Caco-2 (cell line): ENCODE measurements around the gene NBAS. TPM values are rescaled to one million over a fixed set of nuclear protein-coding genes. Genes with fewer than 3 reads are reported as not detected.

Experiments
- BruUV-seq: library from RNA; stranded (reverse); fragments of 400-500 nt; replicated peaks from 2 replicates; lab custom pipeline; 2021; lab: Mats Ljungman, UMichigan
- CTCF ChIA-PET: fragments of 300-600 bp; sonication (Branson Sonifier 250); formaldehyde crosslinking; loops from one replicate; lab custom pipeline; 2022; ENCODE audit warnings: antibody characterized with exemption; lab: Charles Lee
- POLR2A ChIA-PET: fragments of 300-600 bp; sonication (Branson Sonifier 250); formaldehyde crosslinking; loops from one replicate; lab custom pipeline; 2022; ENCODE audit warnings: antibody characterized with exemption; lab: Charles Lee
- DNase-seq, 2 experiments: peaks; one replicate each; pipeline versions ENCODE4 v3.0.0 to v3.0.0-alpha.2; 2020 to 2022
- H3K27me3 ChIP-seq: replicated peaks from 2 replicates; pipeline ENCODE4 v1.6.0; 2011; ENCODE audit warnings: low read length; ENCODE audit not compliant: control insufficient read depth, insufficient read depth
- H3K36me3 ChIP-seq: 2 replicates; pipeline ENCODE4 v1.5.1; 2011; ENCODE audit warnings: low read length; ENCODE audit not compliant: control insufficient read depth, insufficient read depth
- H3K4me1 ChIP-seq: fragments of 250-450 bp; sonication (Bioruptor Pico); 2 replicates; pipeline ENCODE4 v1.5.1; 2020; ENCODE audit warnings: mild to moderate bottlenecking
- H3K4me3 ChIP-seq: 2 replicates; pipeline ENCODE4 v1.5.1; 2011; ENCODE audit warnings: low read depth, mild to moderate bottlenecking, control low read depth, low read length
- H3K9me3 ChIP-seq: fragments of 250-450 bp; sonication (Bioruptor Pico); 2 replicates; pipeline ENCODE4 v1.5.1; 2020; ENCODE audit warnings: mild to moderate bottlenecking, moderate library complexity
- H3K27ac Mint-ChIP-seq: one replicate; pipeline ENCODE4 v1.8.0; 2022; ENCODE audit warnings: mixed read lengths; ENCODE audit not compliant: unreplicated experiment
- H3K27me3 Mint-ChIP-seq: one replicate; pipeline ENCODE4 v1.8.0; 2022; ENCODE audit warnings: mixed read lengths; ENCODE audit not compliant: insufficient read depth, unreplicated experiment
- H3K36me3 Mint-ChIP-seq: one replicate; pipeline ENCODE4 v1.8.0; 2022; ENCODE audit warnings: mild to moderate bottlenecking, mixed read lengths; ENCODE audit not compliant: insufficient read depth, unreplicated experiment
- H3K4me1 Mint-ChIP-seq: one replicate; pipeline ENCODE4 v1.8.0; 2022; ENCODE audit warnings: low read depth, mixed read lengths; ENCODE audit not compliant: unreplicated experiment
- H3K4me3 Mint-ChIP-seq: one replicate; pipeline ENCODE4 v1.8.0; 2022; ENCODE audit warnings: mild to moderate bottlenecking, moderate library complexity, mixed read lengths; ENCODE audit not compliant: unreplicated experiment
- H3K9me3 Mint-ChIP-seq: one replicate; pipeline ENCODE4 v1.8.0; 2022; ENCODE audit warnings: mixed read lengths; ENCODE audit not compliant: unreplicated experiment
- CTCF ChIP-seq, 2 experiments: fragments of 200-600 bp in 1 of 2; IDR thresholded peaks; 1 replicate in 1 of 2; 2 replicates in 1 of 2; pipeline versions ENCODE4 v1.5.1 to v1.8.0; 2011 to 2022; ENCODE audit warnings: antibody characterized with exemption in 1 of 2, control low read depth in 1 of 2, inconsistent platforms in 1 of 2, low read depth in 1 of 2, low read length in 1 of 2, mild to moderate bottlenecking in 1 of 2, moderate library complexity in 1 of 2; ENCODE audit not compliant: insufficient read depth in 1 of 2, severe bottlenecking in 1 of 2, unreplicated experiment in 1 of 2
- intact Hi-C: fragments of 100-400 bp; cut with micrococcal nuclease; formaldehyde crosslinking; loops from one replicate; pipeline ENCODE4 v1.10.0; 2022; ENCODE audit not compliant: unreplicated experiment
- total RNA-seq: library from RNA; stranded (reverse); gene quantifications from 2 replicates; pipeline ENCODE4 v1.2.3, GENCODE V29; 2022

NBAS gene
- total RNA-seq, 1 experiment from 2014 or later = 31.1 TPM

GRCh38 chr2:15177103-15177502 lies 384.0 kb downstream of the NBAS start:
- no peak overlapping the region for H3K4me3 Mint-ChIP-seq
- H3K27me3 Mint-ChIP-seq = no peaks in the 10 kb centered on the region
- ChIA-PET POLR2A (no interaction called here), CTCF (no interaction called here)
- no peaks in the 10 kb centered on the region for H3K9me3 ChIP-seq
- H3K9me3 Mint-ChIP-seq = no peaks in the 10 kb centered on the region
- no peak for TF ChIP-seq CTCF (IDR thresholded peaks at IDR 0.05; ENCODE audit: insufficient read depth in 1 of 2, low read depth in 1 of 2, low read length in 1 of 2, severe bottlenecking in 1 of 2, unreplicated experiment in 1 of 2)
- BruUV-seq = no TSS peak
- no peaks in the 10 kb centered on the region for H3K36me3 Mint-ChIP-seq
- no peak for DNase-seq
- no peak overlapping the region for H3K4me3 ChIP-seq
- intact Hi-C loops = no loop called here
- no peaks in the 10 kb centered on the region; the same call in 1 of the 2 replicates for H3K4me1 ChIP-seq
- no peaks in the 10 kb centered on the region for H3K27me3 ChIP-seq
- H3K36me3 ChIP-seq = no peaks in the 10 kb centered on the region
- H3K27ac Mint-ChIP-seq = no peak overlapping the region
- H3K4me1 Mint-ChIP-seq = peaks cover 8% of the 10 kb centered on the region

- no peak for DNase-seq
- Histone ChIP-seq H3K4me1 (no peaks in the 10 kb centered on the region; the same call in 1 of the 2 replicates), H3K4me3 (no peak overlapping the region), H3K9me3 (no peaks in the 10 kb centered on the region), H3K27me3 (no peaks in the 10 kb centered on the region), H3K36me3 (no peaks in the 10 kb centered on the region)
- POLR2A ChIA-PET = no interaction called here
- CTCF ChIA-PET = no interaction called here
- H3K27ac Mint-ChIP-seq = no peak overlapping the region
- H3K27me3 Mint-ChIP-seq = no peaks in the 10 kb centered on the region
- H3K4me1 Mint-ChIP-seq = peaks cover 7% of the 10 kb centered on the region
- TF ChIP-seq CTCF (IDR thresholded peaks at IDR 0.05; ENCODE audit: insufficient read depth in 1 of 2, low read depth in 1 of 2, low read length in 1 of 2, severe bottlenecking in 1 of 2, unreplicated experiment in 1 of 2) = no peak
- no peaks in the 10 kb centered on the region for H3K9me3 Mint-ChIP-seq
- no peak overlapping the region for H3K4me3 Mint-ChIP-seq
- intact Hi-C loops = no loop called here
- H3K36me3 Mint-ChIP-seq = no peaks in the 10 kb centered on the region
- no TSS peak for BruUV-seq
These were observed 384.5 kb downstream of the NBAS start for GRCh38 chr2:15176604-15177003.

GRCh38 chr2:15174567-15174966 lies 386.6 kb downstream of the NBAS start:
- peaks cover 18% of the 10 kb centered on the region for H3K4me1 Mint-ChIP-seq
- H3K27me3 Mint-ChIP-seq = no peaks in the 10 kb centered on the region
- Histone ChIP-seq H3K9me3 (no peaks in the 10 kb centered on the region), H3K36me3 (no peaks in the 10 kb centered on the region), H3K27me3 (no peaks in the 10 kb centered on the region), H3K4me3 (no peak overlapping the region), H3K4me1 (peaks cover 9% of the 10 kb centered on the region)
- H3K9me3 Mint-ChIP-seq = no peaks in the 10 kb centered on the region
- DNase-seq = no peak
- H3K4me3 Mint-ChIP-seq = no peak overlapping the region
- POLR2A ChIA-PET = no interaction called here
- no peak overlapping the region for H3K27ac Mint-ChIP-seq
- intact Hi-C loops = no loop called here
- no TSS peak for BruUV-seq
- CTCF ChIA-PET = no interaction called here
- H3K36me3 Mint-ChIP-seq = peaks cover 3% of the 10 kb centered on the region
- no peak for TF ChIP-seq CTCF (IDR thresholded peaks at IDR 0.05; ENCODE audit: insufficient read depth in 1 of 2, low read depth in 1 of 2, low read length in 1 of 2, severe bottlenecking in 1 of 2, unreplicated experiment in 1 of 2)
